CD14-positive monocyte (primary cell): ENCODE data around the gene ASF1A. TPM values are rescaled to one million over a fixed set of nuclear protein-coding genes. Genes with fewer than 3 reads are reported as not detected.

ENCODE experiments used
- DNase-seq, 3 donors: peaks; one replicate each; pipeline ENCODE4 v3.0.0-alpha.2; 2011 to 2022
- H2AFZ ChIP-seq: 2 replicates; pipeline ENCODE4 v1.6.0; 2012; ENCODE audit warnings: mild to moderate bottlenecking, low read depth, low read length, inconsistent platforms; ENCODE audit not compliant: insufficient read depth, poor library complexity, severe bottlenecking
- H3K27ac ChIP-seq, 2 donors: 1 replicate in 1 of 2; 2 replicates in 1 of 2; pipeline ENCODE4 v1.5.1; 2012 to 2013; ENCODE audit warnings: low read length in 2 of 2, control low read depth in 1 of 2, inconsistent platforms in 1 of 2, low read depth in 1 of 2, mild to moderate bottlenecking in 1 of 2
- H3K27me3 ChIP-seq, 2 donors: one replicate each; pipeline versions ENCODE4 v1.6.0 to v1.6.1; 2011 to 2013; ENCODE audit warnings: low read length in 2 of 2; ENCODE audit not compliant: control insufficient read depth in 2 of 2, insufficient read depth in 2 of 2
- H3K36me3 ChIP-seq, 2 donors: replicated peaks in 1 of 2; 1 replicate in 1 of 2; 2 replicates in 1 of 2; pipeline versions ENCODE4 v1.5.1 to v1.6.1; 2012 to 2013; ENCODE audit warnings: low read length in 2 of 2, control low read depth in 1 of 2, inconsistent platforms in 1 of 2, mild to moderate bottlenecking in 1 of 2; ENCODE audit not compliant: insufficient read depth in 2 of 2, control insufficient read depth in 1 of 2
- H3K4me1 ChIP-seq, 2 donors: 1 replicate in 1 of 2; 2 replicates in 1 of 2; pipeline versions ENCODE4 v1.5.1 to v1.6.1; 2012 to 2013; ENCODE audit warnings: low read length in 2 of 2, control low read depth in 1 of 2, inconsistent platforms in 1 of 2, mild to moderate bottlenecking in 1 of 2, moderate library complexity in 1 of 2; ENCODE audit not compliant: insufficient read depth in 2 of 2, control insufficient read depth in 1 of 2
- H3K4me2 ChIP-seq: replicated peaks from 2 replicates; pipeline ENCODE3; 2012; ENCODE audit warnings: low read length, moderate library complexity, mild to moderate bottlenecking; ENCODE audit not compliant: poor library complexity, severe bottlenecking; ENCODE audit errors: extremely low read depth
- H3K4me3 ChIP-seq, 3 experiments: fragments of 200-600 bp in 1 of 3; sonication (generic) in 1 of 3; replicated peaks in 1 of 3; 1 replicate in 2 of 3; 2 replicates in 1 of 3; pipeline ENCODE4 v1.5.1; 2011 to 2013; ENCODE audit warnings: low read length in 3 of 3, mild to moderate bottlenecking in 3 of 3, control low read depth in 2 of 3, low read depth in 2 of 3, inconsistent platforms in 1 of 3, moderate library complexity in 1 of 3
- H3K79me2 ChIP-seq: 2 replicates; pipeline ENCODE4 v1.6.0; 2012; ENCODE audit warnings: mild to moderate bottlenecking, control low read depth, inconsistent platforms, low read length, moderate library complexity; ENCODE audit not compliant: insufficient read depth
- H3K9ac ChIP-seq: 2 replicates; pipeline ENCODE4 v1.6.0; 2017; ENCODE audit warnings: low read length, mild to moderate bottlenecking; ENCODE audit not compliant: insufficient read depth, poor library complexity, severe bottlenecking
- H3K9me3 ChIP-seq, 2 donors: replicated peaks in 1 of 2; 1 replicate in 1 of 2; 2 replicates in 1 of 2; pipeline versions ENCODE4 v1.5.1 to v1.6.1; 2012 to 2013; ENCODE audit warnings: low read length in 2 of 2, control low read depth in 1 of 2; ENCODE audit not compliant: control insufficient read depth in 1 of 2, insufficient read depth in 1 of 2
- H4K20me1 ChIP-seq: 2 replicates; pipeline ENCODE4 v1.6.0; 2012; ENCODE audit warnings: mild to moderate bottlenecking, low read length, control low read depth, moderate library complexity; ENCODE audit not compliant: insufficient read depth
- H3K27ac Mint-ChIP-seq, 7 donors: one replicate each; pipeline ENCODE4 v1.8.0; 2020; ENCODE audit warnings: mild to moderate bottlenecking in 7 of 7, mixed read lengths in 7 of 7, moderate library complexity in 6 of 7, inconsistent platforms in 2 of 7
- H3K27me3 Mint-ChIP-seq, 3 donors: one replicate each; pipeline ENCODE4 v1.8.0; 2021 to 2022; ENCODE audit warnings: low read depth in 3 of 3, mild to moderate bottlenecking in 3 of 3, mixed read lengths in 3 of 3, moderate library complexity in 3 of 3, inconsistent platforms in 1 of 3
- H3K36me3 Mint-ChIP-seq, 2 donors: one replicate each; pipeline ENCODE4 v1.8.0; 2020; ENCODE audit warnings: mixed read lengths in 2 of 2, inconsistent platforms in 1 of 2, mild to moderate bottlenecking in 1 of 2
- H3K4me1 Mint-ChIP-seq: one replicate; pipeline ENCODE4 v1.8.0; 2020; ENCODE audit warnings: mild to moderate bottlenecking, mixed read lengths
- H3K4me3 Mint-ChIP-seq, 2 donors: one replicate each; pipeline ENCODE4 v1.8.0; 2020; ENCODE audit warnings: mild to moderate bottlenecking in 2 of 2, mixed read lengths in 2 of 2, moderate library complexity in 1 of 2
- H3K9me3 Mint-ChIP-seq, 7 donors: one replicate each; pipeline ENCODE4 v1.8.0; 2020 to 2022; ENCODE audit warnings: mixed read lengths in 7 of 7, mild to moderate bottlenecking in 6 of 7, moderate library complexity in 6 of 7, inconsistent platforms in 2 of 7
- CTCF ChIP-seq: fragments of 200-600 bp; IDR thresholded peaks from one replicate; pipeline ENCODE4 v1.8.0; 2022; ENCODE audit warnings: antibody characterized with exemption, mild to moderate bottlenecking
- WGBS: methylation state at CpG from one replicate; pipeline ENCODE4 v1.1.5; 2013; ENCODE audit warnings: missing lambda C conversion rate; ENCODE audit not compliant: insufficient coverage; 5-methylcytosine and 5-hydroxymethylcytosine counted together
- intact Hi-C, 2 donors: fragments of 100-400 bp; cut with micrococcal nuclease; formaldehyde crosslinking; loops; one replicate each; pipeline versions ENCODE4 v1.15.0 to v1.15.1; 2023
- polyA plus RNA-seq, 3 donors: library from polyadenylated mRNA; depleted of rRNA in 1 of 3; unstranded in 2 of 3; stranded (reverse) in 1 of 3; fragments of 300-500 nt in 2 of 3; fragments of >200 nt in 1 of 3; fragmentation: Illumina TruSeq in 2 of 3; gene quantifications; 1 replicate in 2 of 3; 2 replicates in 1 of 3; pipeline ENCODE4 v1.2.3, GENCODE V29; 2012 to 2021

Gene ASF1A
- polyA plus RNA-seq, 3 donors: 3.1 to 14.4 (median 10.5) TPM

DNA sequence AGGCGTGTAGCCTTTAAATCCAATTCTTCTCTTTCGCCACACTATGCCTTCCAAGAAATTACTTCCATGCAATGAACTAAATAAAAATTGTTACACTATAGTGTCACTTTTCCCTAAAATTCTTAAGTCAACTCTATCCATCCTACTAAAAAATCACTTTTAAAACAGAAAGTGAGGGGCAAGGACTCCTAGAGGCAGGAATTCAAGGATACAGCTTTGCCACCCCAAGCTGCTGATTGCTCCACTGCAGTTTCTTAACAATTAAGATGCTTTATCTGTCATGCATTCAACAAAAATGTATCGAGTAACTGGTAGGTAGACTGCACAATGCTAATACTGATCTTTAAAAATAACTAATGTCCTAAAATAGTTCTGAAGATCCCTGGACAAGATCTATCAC is 36.7 kb downstream of the ASF1A start:
- no peak overlapping the region for H3K27ac ChIP-seq
- no peak overlapping the region for H3K9ac ChIP-seq
- intact Hi-C loops: loop anchor here in 1 of 2 donors (5.0 kb wide), 1 partner anchor 38 kb away; the partner anchor contains the start of gene ASF1A
- no peak overlapping the region for H2AFZ ChIP-seq
- H3K9me3 Mint-ChIP-seq: no peaks in the 10 kb centered on the region
- no CpG with 5 or more reads among the region's 3 CpGs for WGBS
- peaks cover 17% of the 10 kb centered on the region for H3K4me1 Mint-ChIP-seq
- no peak overlapping the region for H3K4me2 ChIP-seq
- no peak overlapping the region for H3K4me3 Mint-ChIP-seq
- peaks cover 41% of the 10 kb centered on the region for H3K79me2 ChIP-seq
- no peaks in the 10 kb centered on the region for H3K27me3 ChIP-seq
- TF ChIP-seq CTCF: no peak
- no peak for DNase-seq
- H3K27me3 Mint-ChIP-seq: peaks cover 0 to 2% (median 0%) of the 10 kb centered on the region in 3 donors
- H3K36me3 Mint-ChIP-seq: peaks cover 35 to 47% of the 10 kb centered on the region in 2 donors
- peaks cover 5 to 20% of the 10 kb centered on the region in 2 donors for H3K4me1 ChIP-seq
- H3K36me3 ChIP-seq: peaks cover 21 to 66% of the 10 kb centered on the region in 2 donors
- peaks cover 9% of the 10 kb centered on the region for H4K20me1 ChIP-seq
- no peak overlapping the region for H3K4me3 ChIP-seq
- no peak overlapping the region for H3K27ac Mint-ChIP-seq
- H3K9me3 ChIP-seq: no peaks in the 10 kb centered on the region

- H3K9me3 ChIP-seq: no peaks in the 10 kb centered on the region
- H3K4me1 Mint-ChIP-seq: peaks cover 23% of the 10 kb centered on the region
- DNase-seq: no peak
- peaks cover 44% of the 10 kb centered on the region for H3K79me2 ChIP-seq
- peaks cover 9% of the 10 kb centered on the region for H4K20me1 ChIP-seq
- H3K27ac Mint-ChIP-seq: no peak overlapping the region
- H3K4me3 Mint-ChIP-seq: no peak overlapping the region
- no peak overlapping the region for H3K9ac ChIP-seq
- peaks cover 0 to 1% (median 0%) of the 10 kb centered on the region in 7 donors for H3K9me3 Mint-ChIP-seq
- intact Hi-C loops: loop anchor here in 1 of 2 donors (5.0 kb wide), 1 partner anchor 39 kb away; the partner anchor contains the start of gene ASF1A
- no peak overlapping the region for H3K27ac ChIP-seq
- no peak overlapping the region for H2AFZ ChIP-seq
- H3K4me1 ChIP-seq: peaks cover 5 to 24% of the 10 kb centered on the region in 2 donors
- peaks cover 32 to 43% of the 10 kb centered on the region in 2 donors for H3K36me3 Mint-ChIP-seq
- H3K36me3 ChIP-seq: peaks cover 21 to 59% of the 10 kb centered on the region in 2 donors
- 94% methylated on average over 2 of the region's 5 CpGs for WGBS
- no peak overlapping the region for H3K4me3 ChIP-seq
- no peak for TF ChIP-seq CTCF
- no peak overlapping the region for H3K4me2 ChIP-seq
- peaks cover 0 to 2% (median 0%) of the 10 kb centered on the region in 3 donors for H3K27me3 Mint-ChIP-seq
- H3K27me3 ChIP-seq: no peaks in the 10 kb centered on the region
These were observed 37.5 kb downstream of the ASF1A start for GRCh38 chr6:118931436-118931835.
